HL-60/S4 treated with retinoic acid at 250 ng/mL for 4 days and 3 days (cell line): ENCODE results near the gene TM4SF20.

ENCODE experiments used
- in situ Hi-C: fragments of 300-500 bp; cut with MboI; formaldehyde crosslinking; loops from 2 replicates; pipeline ENCODE4 v1.7.0; 2022; ENCODE audit warnings: low sequenced_read_pairs

TM4SF20 gene

DNA sequence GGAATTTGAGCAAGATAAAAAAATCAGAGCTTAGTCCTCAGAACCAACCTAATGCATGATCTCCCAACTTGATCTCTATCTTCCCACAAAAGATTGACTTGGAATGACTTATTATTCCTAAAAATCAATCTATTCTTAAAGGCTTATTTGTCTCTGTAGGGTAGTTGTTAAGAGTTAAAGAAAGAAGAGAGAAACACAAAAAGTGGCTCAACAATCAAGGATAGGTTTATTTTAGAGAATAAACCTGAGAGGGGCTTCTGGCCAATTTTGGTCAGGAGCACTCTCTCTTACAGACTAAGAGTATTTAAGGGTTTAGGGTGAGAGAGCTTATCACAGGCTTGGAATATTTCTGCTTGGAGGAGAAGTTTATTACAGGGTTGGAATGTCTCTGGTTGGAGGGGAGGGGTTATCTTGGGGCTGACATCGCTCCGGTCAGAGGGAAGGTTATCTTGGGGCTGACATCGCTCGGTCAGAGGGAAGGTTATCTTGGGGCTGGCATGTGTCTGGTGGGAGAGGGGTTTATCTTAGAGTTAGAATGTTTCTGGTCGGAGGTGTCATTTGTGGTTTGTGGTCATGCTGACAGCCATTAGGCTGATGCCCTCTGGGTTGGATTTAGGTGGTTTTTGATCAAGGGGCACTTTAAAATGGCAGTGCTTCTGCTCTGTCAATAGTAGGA is 56.4 kb downstream of the TM4SF20 start:
- in situ Hi-C loops: no loop called here

- in situ Hi-C loops: no loop called here
Measured at GRCh38 chr2:227320305-227321094, 58.6 kb downstream of the TM4SF20 start.

- in situ Hi-C loops: no loop called here
Measured at GRCh38 chr2:227317834-227318233, 61.3 kb downstream of the TM4SF20 start.

DNA sequence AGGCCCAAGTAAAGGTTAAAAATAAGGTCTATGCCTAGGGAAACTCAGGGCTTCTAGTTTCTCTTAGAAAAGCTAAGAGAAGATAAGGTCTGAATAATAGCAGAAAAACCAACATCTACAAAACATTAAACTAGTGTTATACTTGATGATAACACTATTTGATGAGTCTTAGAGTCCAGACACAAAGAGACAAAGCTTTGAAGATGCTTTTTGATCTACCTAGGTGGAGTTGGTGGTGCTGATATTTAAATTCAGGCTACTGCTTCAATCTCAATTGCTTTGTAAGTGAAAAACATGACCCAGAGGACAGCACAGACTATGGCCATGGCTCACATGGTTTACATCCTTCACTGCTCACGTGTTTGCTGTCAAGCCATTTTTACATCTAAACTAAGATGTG is 65.8 kb downstream of the TM4SF20 start:
- in situ Hi-C loops: no loop called here

GRCh38 chr2:227312579-227312978 is 66.5 kb downstream of the TM4SF20 start:
- in situ Hi-C loops: no loop called here
